Trophoblast cell (in vitro differentiated cells and primary cell): ENCODE results near the gene HOXA10.

ENCODE experiments used
- DNase-seq, 2 donors: peaks; one replicate each; pipeline ENCODE4 v3.0.0-alpha.2; 2016
- H2AFZ ChIP-seq: 2 replicates; pipeline ENCODE4 v1.6.1; 2013; ENCODE audit warnings: low read length, moderate library complexity, mild to moderate bottlenecking; ENCODE audit not compliant: insufficient read depth, poor library complexity
- H2AK5ac ChIP-seq: 2 replicates; pipeline ENCODE4 v1.6.1; 2013; ENCODE audit warnings: mild to moderate bottlenecking, low read length
- H2BK120ac ChIP-seq: 2 replicates; pipeline ENCODE4 v1.6.1; 2013; ENCODE audit warnings: low read length, mild to moderate bottlenecking, moderate library complexity; ENCODE audit not compliant: insufficient read depth, poor library complexity
- H2BK12ac ChIP-seq: 2 replicates; pipeline ENCODE4 v1.6.1; 2013; ENCODE audit warnings: mild to moderate bottlenecking, low read length, moderate library complexity
- H2BK5ac ChIP-seq: 2 replicates; pipeline ENCODE4 v1.6.1; 2013; ENCODE audit warnings: low read length, low read depth, moderate library complexity, mild to moderate bottlenecking; ENCODE audit not compliant: poor library complexity
- H3K14ac ChIP-seq: 2 replicates; pipeline ENCODE4 v1.6.1; 2013; ENCODE audit warnings: mild to moderate bottlenecking, low read length
- H3K18ac ChIP-seq: 2 replicates; pipeline ENCODE4 v1.6.1; 2013; ENCODE audit warnings: mild to moderate bottlenecking, low read length
- H3K23ac ChIP-seq: 2 replicates; pipeline ENCODE4 v1.6.1; 2013; ENCODE audit warnings: low read length
- H3K27ac ChIP-seq: 2 replicates; pipeline ENCODE4 v1.5.1; 2013; ENCODE audit warnings: low read depth, mild to moderate bottlenecking, inconsistent platforms, low read length, moderate library complexity
- H3K27me3 ChIP-seq: 2 replicates; pipeline ENCODE4 v1.6.1; 2013; ENCODE audit warnings: inconsistent platforms, mild to moderate bottlenecking, low read length, moderate library complexity; ENCODE audit not compliant: insufficient read depth
- H3K36me3 ChIP-seq, 2 experiments: 1 replicate in 1 of 2; 2 replicates in 1 of 2; pipeline ENCODE4 v1.6.1; 2013; ENCODE audit warnings: low read length in 2 of 2, mild to moderate bottlenecking in 2 of 2, moderate library complexity in 1 of 2; ENCODE audit not compliant: insufficient read depth in 2 of 2, control insufficient read depth in 1 of 2
- H3K4ac ChIP-seq: 2 replicates; pipeline ENCODE4 v1.6.1; 2013; ENCODE audit warnings: low read depth, mild to moderate bottlenecking, low read length, moderate library complexity
- H3K4me1 ChIP-seq, 2 experiments: 1 replicate in 1 of 2; 2 replicates in 1 of 2; pipeline ENCODE4 v1.6.1; 2013; ENCODE audit warnings: low read length in 2 of 2, mild to moderate bottlenecking in 2 of 2, moderate library complexity in 1 of 2; ENCODE audit not compliant: insufficient read depth in 2 of 2, control insufficient read depth in 1 of 2
- H3K4me2 ChIP-seq: 2 replicates; pipeline ENCODE4 v1.6.1; 2013; ENCODE audit warnings: inconsistent platforms, mild to moderate bottlenecking, low read length, moderate library complexity
- H3K4me3 ChIP-seq: 2 replicates; pipeline ENCODE4 v1.5.1; 2013; ENCODE audit warnings: mild to moderate bottlenecking, low read depth, low read length, inconsistent platforms
- H3K79me1 ChIP-seq: one replicate; pipeline ENCODE4 v1.6.1; 2013; ENCODE audit warnings: low read length
- H3K79me2 ChIP-seq: 2 replicates; pipeline ENCODE4 v1.6.1; 2013; ENCODE audit warnings: low read length, mild to moderate bottlenecking; ENCODE audit not compliant: control insufficient read depth, insufficient read depth, poor library complexity
- H3K9ac ChIP-seq: 2 replicates; pipeline ENCODE4 v1.6.1; 2013; ENCODE audit warnings: mild to moderate bottlenecking, low read length
- H3K9me3 ChIP-seq: 2 replicates; pipeline ENCODE4 v1.6.1; 2013; ENCODE audit warnings: low read depth, mild to moderate bottlenecking, control low read depth, inconsistent platforms, low read length; ENCODE audit not compliant: insufficient read depth
- H4K12ac ChIP-seq: 2 replicates; pipeline ENCODE4 v1.6.1; 2013; ENCODE audit warnings: low read depth, mild to moderate bottlenecking, low read length, moderate library complexity
- H4K8ac ChIP-seq: 2 replicates; pipeline ENCODE4 v1.6.1; 2013; ENCODE audit warnings: low read depth, mild to moderate bottlenecking, low read length, moderate library complexity
- H4K91ac ChIP-seq: one replicate; pipeline ENCODE4 v1.6.1; 2013; ENCODE audit warnings: low read depth, mild to moderate bottlenecking, low read length, moderate library complexity
- WGBS: extraction: QIAGEN DNeasy Blood & Tissue Kit; methylation state at CpG from one replicate; pipeline ENCODE4 v1.1.7; 2013; ENCODE audit warnings: missing lambda C conversion rate; ENCODE audit not compliant: insufficient read length, insufficient coverage; ENCODE audit errors: extremely low coverage; 5-methylcytosine and 5-hydroxymethylcytosine counted together

HOXA10 gene

GRCh38 chr7:27154369-27154768, 19.8 kb downstream of the HOXA10 start:
- DNase-seq, result no peak
- Histone ChIP-seq H3K79me1 (no peaks in the 10 kb centered on the region), H2BK5ac (no peak overlapping the region), H4K12ac (no peak overlapping the region), H3K18ac (no peak overlapping the region), H3K9ac (no peak overlapping the region), H3K27me3 (peaks cover 91% of the 10 kb centered on the region), H3K4me3 (no peak overlapping the region), H3K79me2 (no peaks in the 10 kb centered on the region), H3K9me3 (peaks cover 54% of the 10 kb centered on the region), H3K14ac (no peak overlapping the region), H4K8ac (no peak overlapping the region), H4K91ac (no peak overlapping the region), H2BK12ac (no peak overlapping the region), H3K4ac (no peak overlapping the region), H3K27ac (no peak overlapping the region), H2AFZ (no peak overlapping the region), H2AK5ac (no peak overlapping the region), H2BK120ac (no peak overlapping the region), H3K36me3 (no peaks in the 10 kb centered on the region), H3K23ac (no peak overlapping the region), H3K4me2 (no peak overlapping the region), H3K4me1 (peaks cover 0 to 2% of the 10 kb centered on the region in 2 experiments)
- no CpG with 5 or more reads among the region's 10 CpGs for WGBS

DNA sequence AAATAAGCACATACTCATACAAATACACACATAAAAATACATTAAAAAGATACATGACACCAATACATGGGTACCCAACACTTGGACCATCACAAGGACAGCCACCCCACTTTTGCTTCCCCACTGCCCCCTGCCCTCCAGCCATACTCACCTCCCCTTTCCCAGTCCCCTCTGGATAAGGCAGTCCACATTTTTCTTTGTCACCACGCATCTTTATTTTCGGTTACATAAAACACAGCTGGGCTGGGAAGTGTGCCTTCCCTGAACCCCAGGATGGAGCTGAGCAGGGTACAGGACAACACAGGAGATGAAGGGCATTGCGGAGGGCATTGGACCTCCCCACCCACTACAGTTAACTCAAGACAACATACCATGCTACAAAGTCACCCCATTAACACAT, 20.6 kb downstream of the HOXA10 start:
- H4K8ac ChIP-seq, result no peak overlapping the region
- H3K9me3 ChIP-seq, result peaks cover 51% of the 10 kb centered on the region
- H3K79me1 ChIP-seq, result no peaks in the 10 kb centered on the region
- H3K79me2 ChIP-seq, result no peaks in the 10 kb centered on the region
- H2BK120ac ChIP-seq, result no peak overlapping the region
- H3K23ac ChIP-seq, result no peak overlapping the region
- no peak overlapping the region for H2BK12ac ChIP-seq
- no peak overlapping the region for H4K12ac ChIP-seq
- no peak overlapping the region for H3K18ac ChIP-seq
- H3K4me1 ChIP-seq, result peaks cover 0 to 2% of the 10 kb centered on the region in 2 experiments
- H2AK5ac ChIP-seq, result no peak overlapping the region
- WGBS, result no CpG with 5 or more reads among the region's 3 CpGs
- H3K4ac ChIP-seq, result no peak overlapping the region
- peaks cover 91% of the 10 kb centered on the region for H3K27me3 ChIP-seq
- no peak overlapping the region for H2BK5ac ChIP-seq
- no peak overlapping the region for H4K91ac ChIP-seq
- no peak overlapping the region for H3K4me2 ChIP-seq
- DNase-seq, result no peak
- no peak overlapping the region for H3K4me3 ChIP-seq
- no peak overlapping the region for H2AFZ ChIP-seq
- H3K9ac ChIP-seq, result no peak overlapping the region
- no peaks in the 10 kb centered on the region for H3K36me3 ChIP-seq
- no peak overlapping the region for H3K14ac ChIP-seq
- H3K27ac ChIP-seq, result no peak overlapping the region

- no peak overlapping the region for H3K27ac ChIP-seq
- no peak overlapping the region for H3K4me2 ChIP-seq
- no peak overlapping the region for H2BK5ac ChIP-seq
- H4K12ac ChIP-seq, result no peak overlapping the region
- no peak overlapping the region for H4K8ac ChIP-seq
- H4K91ac ChIP-seq, result no peak overlapping the region
- H3K23ac ChIP-seq, result no peak overlapping the region
- H3K9ac ChIP-seq, result no peak overlapping the region
- no peaks in the 10 kb centered on the region for H3K79me2 ChIP-seq
- H2AFZ ChIP-seq, result no peak overlapping the region
- H3K4ac ChIP-seq, result no peak overlapping the region
- WGBS, result no CpG with 5 or more reads among the region's 22 CpGs
- no peaks in the 10 kb centered on the region for H3K36me3 ChIP-seq
- H3K79me1 ChIP-seq, result no peaks in the 10 kb centered on the region
- H3K4me3 ChIP-seq, result no peak overlapping the region
- H3K4me1 ChIP-seq, result peaks cover 0 to 2% of the 10 kb centered on the region in 2 experiments
- no peak overlapping the region for H2AK5ac ChIP-seq
- H3K9me3 ChIP-seq, result peaks cover 52% of the 10 kb centered on the region
- H2BK12ac ChIP-seq, result no peak overlapping the region
- no peak overlapping the region for H3K18ac ChIP-seq
- H2BK120ac ChIP-seq, result no peak overlapping the region
- H3K27me3 ChIP-seq, result peaks cover 91% of the 10 kb centered on the region
- no peak for DNase-seq
- no peak overlapping the region for H3K14ac ChIP-seq
These were observed 21.2 kb downstream of the HOXA10 start for GRCh38 chr7:27152816-27153442.

DNA sequence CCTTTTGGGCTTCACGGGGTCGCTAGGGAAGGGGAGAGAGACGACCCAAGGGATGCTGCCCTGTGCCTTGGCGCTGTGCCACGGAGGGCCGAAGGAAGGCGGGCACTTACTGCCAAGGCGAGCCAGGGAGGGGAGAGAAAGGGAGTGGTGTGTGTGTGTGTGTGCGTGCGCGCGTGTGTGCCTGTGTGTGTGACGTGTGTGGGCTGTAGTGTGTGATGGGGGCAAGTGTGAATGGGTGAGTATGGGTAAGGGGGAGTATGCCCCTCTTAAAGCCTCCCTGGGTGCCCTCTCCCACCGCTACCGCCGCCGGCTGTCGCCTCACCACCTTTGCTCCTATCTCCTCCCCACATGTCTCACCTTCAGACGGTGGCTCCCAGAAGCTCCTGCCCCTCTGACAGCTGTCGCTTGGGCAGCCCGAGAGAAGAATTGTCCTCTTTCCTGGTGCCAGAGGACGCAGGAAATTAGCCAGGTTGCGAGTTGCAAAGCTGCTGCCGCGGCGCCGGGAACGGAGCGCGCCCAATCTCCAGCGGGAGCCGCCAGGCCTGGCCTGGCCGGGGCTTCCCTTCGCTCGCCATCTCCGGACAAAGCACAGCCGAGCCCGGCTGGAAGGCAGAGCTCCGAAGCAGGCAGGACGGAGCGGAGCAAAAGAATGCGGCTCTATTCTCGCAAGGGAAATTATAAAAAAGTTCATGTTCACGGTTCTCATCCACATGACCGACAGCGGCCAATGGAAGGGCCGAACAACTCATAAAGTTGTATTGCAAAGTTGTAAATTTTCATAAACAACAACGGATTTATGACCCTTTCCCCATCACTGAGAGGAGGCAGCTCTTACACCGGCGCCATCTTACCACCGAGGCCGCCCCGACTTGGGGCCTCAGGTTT, 21.9 kb downstream of the HOXA10 start, which contains the start of gene HOXA3:
Gene HOXA3, minus strand, starts transcription at position 653 of the 885 bp plus-strand sequence. CDS start 41,943 bp downstream, outside the sequence.
- WGBS, result no CpG with 5 or more reads among the region's 53 CpGs
- Histone ChIP-seq H3K4me2 (no peak within 1 kb of the TSS), H3K4ac (no peak within 1 kb of the TSS)

More for the DNA sequence above, 21.9 kb downstream of the HOXA10 start, which contains the start of gene HOXA3:
- no peak within 1 kb of the TSS for H2BK5ac ChIP-seq
- H3K36me3 ChIP-seq, result no peaks in the 10 kb centered on the region
- H2AFZ ChIP-seq, result no peak within 1 kb of the TSS
- H3K27ac ChIP-seq, result no peak within 1 kb of the TSS
- H3K4me1 ChIP-seq, result peaks cover 0 to 2% of the 10 kb centered on the region in 2 experiments
- no peaks in the 10 kb centered on the region for H3K79me2 ChIP-seq
- peaks cover 90% of the 10 kb centered on the region for H3K27me3 ChIP-seq
- no peaks in the 10 kb centered on the region for H3K79me1 ChIP-seq
- H3K9ac ChIP-seq, result no peak within 1 kb of the TSS
- no peak within 1 kb of the TSS for H3K18ac ChIP-seq
- no peak within 1 kb of the TSS for H3K14ac ChIP-seq
- no peak within 1 kb of the TSS for H2AK5ac ChIP-seq
- peaks cover 51% of the 10 kb centered on the region for H3K9me3 ChIP-seq
- peak in 1 of 2 donors; percentile 27 for DNase-seq
- H4K91ac ChIP-seq, result no peak within 1 kb of the TSS
- no peak within 1 kb of the TSS for H4K8ac ChIP-seq
- no peak within 1 kb of the TSS for H2BK12ac ChIP-seq
- H4K12ac ChIP-seq, result no peak within 1 kb of the TSS
- no peak within 1 kb of the TSS for H3K23ac ChIP-seq
- H2BK120ac ChIP-seq, result no peak within 1 kb of the TSS
- no peak within 1 kb of the TSS for H3K4me3 ChIP-seq
